GM12872 (cell line): ENCODE results near the gene CYP2C18.

Experiments used
- CTCF ChIP-seq: IDR thresholded peaks from 3 replicates; pipeline ENCODE4 v1.5.1; 2011; ENCODE audit warnings: low read depth, mild to moderate bottlenecking, low read length, moderate library complexity; ENCODE audit not compliant: insufficient read depth

Gene CYP2C18

GRCh38 chr10:94683214-94684054 is at the start of gene CYP2C18:
Gene CYP2C18, plus strand, starts transcription at chr10:94683729. Its CDS starts 91 bp downstream, at chr10:94683820.
- TF ChIP-seq CTCF = no peak

GRCh38 chr10:94639902-94640301 is 43.6 kb upstream of the CYP2C18 start:
- TF ChIP-seq CTCF = no peak

- TF ChIP-seq CTCF = no peak
These were observed 43.0 kb upstream of the CYP2C18 start for GRCh38 chr10:94640562-94640961.

DNA sequence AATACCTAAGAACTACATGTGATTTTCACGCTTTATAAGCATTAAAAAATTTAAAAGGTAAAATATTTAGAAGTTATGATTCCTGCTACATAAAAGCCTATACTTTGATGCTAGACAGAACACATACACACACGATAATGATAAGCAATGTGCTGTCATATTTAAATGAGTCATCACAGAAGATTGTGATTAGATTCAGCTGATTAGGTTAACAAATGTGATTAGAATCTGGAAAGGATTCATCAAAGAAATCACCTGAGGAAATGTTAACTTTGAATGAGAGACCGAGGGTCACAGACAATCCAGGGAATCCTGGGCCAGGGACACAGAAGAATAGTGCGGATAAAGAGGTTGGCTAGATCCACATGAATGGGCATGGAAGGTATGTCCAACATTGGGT is 42.0 kb upstream of the CYP2C18 start:
- TF ChIP-seq CTCF = no peak

GRCh38 chr10:94644352-94644751 is 39.2 kb upstream of the CYP2C18 start:
- TF ChIP-seq CTCF = no peak

- no peak for TF ChIP-seq CTCF
These were observed 38.2 kb upstream of the CYP2C18 start for GRCh38 chr10:94645285-94645684.

- TF ChIP-seq CTCF = no peak
These were observed 17.0 kb upstream of the CYP2C18 start for GRCh38 chr10:94666391-94667102.
